KMS-11 (cell line): ENCODE data around the gene EFCAB6.

Source experiments
- H2AFZ ChIP-seq: fragments of 200-600 bp; sonication (generic); 2 replicates; pipeline ENCODE4 v1.6.1; 2016; ENCODE audit warnings: antibody characterized with exemption, mixed run types, low read depth
- H3K27ac ChIP-seq: fragments of 200-600 bp; sonication (generic); 2 replicates; pipeline ENCODE4 v1.6.1; 2016; ENCODE audit warnings: mild to moderate bottlenecking, mixed run types
- H3K27me3 ChIP-seq: fragments of 200-600 bp; sonication (generic); 2 replicates; pipeline ENCODE4 v1.6.1; 2017; ENCODE audit warnings: mild to moderate bottlenecking, low read depth, mixed run types, moderate library complexity; ENCODE audit not compliant: insufficient read depth
- H3K36me3 ChIP-seq: fragments of 200-600 bp; sonication (generic); 2 replicates; pipeline ENCODE4 v1.6.1; 2017; ENCODE audit warnings: mild to moderate bottlenecking, mixed run types; ENCODE audit not compliant: insufficient read depth
- H3K4me1 ChIP-seq: fragments of 200-600 bp; sonication (generic); 2 replicates; pipeline ENCODE4 v1.6.1; 2016; ENCODE audit warnings: mild to moderate bottlenecking, low read depth, mixed run types; ENCODE audit not compliant: poor library complexity, severe bottlenecking
- H3K4me2 ChIP-seq: fragments of 200-600 bp; sonication (generic); 2 replicates; pipeline ENCODE4 v1.7.0; 2016; ENCODE audit warnings: mild to moderate bottlenecking, mixed run types
- H3K4me3 ChIP-seq: fragments of 200-600 bp; sonication (generic); IDR thresholded peaks from 2 replicates; pipeline ENCODE4 v1.6.1; 2017; ENCODE audit warnings: low read depth, low read length, mixed read lengths; ENCODE audit not compliant: insufficient read depth
- H3K79me2 ChIP-seq: fragments of 200-600 bp; sonication (generic); 2 replicates; pipeline ENCODE4 v1.6.1; 2016; ENCODE audit warnings: low read depth, mixed run types; ENCODE audit not compliant: insufficient read depth
- H3K9ac ChIP-seq: fragments of 200-600 bp; sonication (generic); 2 replicates; pipeline ENCODE4 v1.6.1; 2016; ENCODE audit warnings: mild to moderate bottlenecking, mixed run types
- H4K20me1 ChIP-seq: fragments of 200-600 bp; sonication (generic); 2 replicates; pipeline ENCODE4 v1.6.1; 2016; ENCODE audit warnings: mild to moderate bottlenecking, mixed run types; ENCODE audit not compliant: insufficient read depth
- TF ChIP-seq, protein P1 (sequence below): fragments of 200-600 bp; sonication (generic); conservative IDR thresholded peaks from 2 replicates; pipeline ENCODE4 v1.6.1; 2017; ENCODE audit warnings: low read depth, mild to moderate bottlenecking, antibody characterized with exemption, low read length, moderate library complexity, mixed read lengths

EFCAB6 gene

DNA sequence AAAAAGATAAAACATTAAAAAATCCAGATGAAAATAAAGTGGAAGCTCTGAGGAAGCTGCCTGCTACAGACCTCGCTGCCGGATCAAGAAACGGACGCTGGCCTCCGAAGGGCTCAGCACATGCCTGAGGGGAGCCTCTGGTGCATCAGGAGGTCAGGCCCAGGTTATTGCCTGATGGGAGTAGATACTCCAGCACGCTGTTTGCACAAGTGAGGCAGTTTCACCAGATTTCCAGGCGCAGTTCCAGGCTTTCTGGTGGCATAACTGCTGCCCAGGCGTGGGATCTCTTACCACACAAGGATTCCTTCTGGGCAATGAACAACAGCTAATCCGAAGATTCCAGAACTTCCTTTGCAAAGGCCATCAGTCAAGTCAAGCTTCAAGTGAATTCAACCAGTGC, 246.1 kb downstream of the EFCAB6 start:
- no peaks in the 10 kb centered on the region for H3K79me2 ChIP-seq
- TF ChIP-seq, protein P1, sequence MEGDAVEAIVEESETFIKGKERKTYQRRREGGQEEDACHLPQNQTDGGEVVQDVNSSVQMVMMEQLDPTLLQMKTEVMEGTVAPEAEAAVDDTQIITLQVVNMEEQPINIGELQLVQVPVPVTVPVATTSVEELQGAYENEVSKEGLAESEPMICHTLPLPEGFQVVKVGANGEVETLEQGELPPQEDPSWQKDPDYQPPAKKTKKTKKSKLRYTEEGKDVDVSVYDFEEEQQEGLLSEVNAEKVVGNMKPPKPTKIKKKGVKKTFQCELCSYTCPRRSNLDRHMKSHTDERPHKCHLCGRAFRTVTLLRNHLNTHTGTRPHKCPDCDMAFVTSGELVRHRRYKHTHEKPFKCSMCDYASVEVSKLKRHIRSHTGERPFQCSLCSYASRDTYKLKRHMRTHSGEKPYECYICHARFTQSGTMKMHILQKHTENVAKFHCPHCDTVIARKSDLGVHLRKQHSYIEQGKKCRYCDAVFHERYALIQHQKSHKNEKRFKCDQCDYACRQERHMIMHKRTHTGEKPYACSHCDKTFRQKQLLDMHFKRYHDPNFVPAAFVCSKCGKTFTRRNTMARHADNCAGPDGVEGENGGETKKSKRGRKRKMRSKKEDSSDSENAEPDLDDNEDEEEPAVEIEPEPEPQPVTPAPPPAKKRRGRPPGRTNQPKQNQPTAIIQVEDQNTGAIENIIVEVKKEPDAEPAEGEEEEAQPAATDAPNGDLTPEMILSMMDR, result no peak
- no peak overlapping the region for H3K4me2 ChIP-seq
- no peaks in the 10 kb centered on the region for H4K20me1 ChIP-seq
- no peak overlapping the region for H3K9ac ChIP-seq
- no peak overlapping the region for H2AFZ ChIP-seq
- H3K27ac ChIP-seq, result no peak overlapping the region
- H3K36me3 ChIP-seq, result no peaks in the 10 kb centered on the region
- no peak overlapping the region for H3K4me3 ChIP-seq
- no peaks in the 10 kb centered on the region for H3K4me1 ChIP-seq
- H3K27me3 ChIP-seq, result peaks cover 4% of the 10 kb centered on the region; the same call in 1 of the 2 replicates

DNA sequence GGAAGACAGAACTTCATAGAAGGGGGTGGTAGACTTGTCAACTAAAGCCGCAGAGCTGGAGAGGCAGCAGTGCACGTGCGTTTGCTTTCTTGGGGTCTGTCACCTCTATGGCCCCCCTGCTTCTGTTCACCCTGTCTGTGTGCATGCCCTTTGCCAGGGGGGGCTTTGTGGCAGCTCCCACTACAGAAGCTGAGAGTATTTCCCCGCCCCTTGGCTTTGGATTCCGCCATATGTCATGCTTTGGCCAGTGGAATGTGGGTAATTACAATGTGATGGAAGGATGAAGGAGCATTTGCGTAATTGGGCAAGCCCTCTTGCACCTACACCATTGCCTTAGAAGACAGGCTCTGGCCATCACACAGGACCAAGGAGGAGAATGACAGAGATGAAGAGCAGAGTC, 247.2 kb downstream of the EFCAB6 start:
- Histone ChIP-seq H3K79me2 (no peaks in the 10 kb centered on the region), H3K27me3 (peaks cover 4% of the 10 kb centered on the region; the same call in 1 of the 2 replicates), H3K4me1 (no peaks in the 10 kb centered on the region), H3K4me3 (no peak overlapping the region), H3K27ac (no peak overlapping the region), H4K20me1 (no peaks in the 10 kb centered on the region), H3K36me3 (no peaks in the 10 kb centered on the region), H2AFZ (no peak overlapping the region), H3K9ac (no peak overlapping the region), H3K4me2 (no peak overlapping the region)
- TF ChIP-seq, protein P1, result no peak

DNA sequence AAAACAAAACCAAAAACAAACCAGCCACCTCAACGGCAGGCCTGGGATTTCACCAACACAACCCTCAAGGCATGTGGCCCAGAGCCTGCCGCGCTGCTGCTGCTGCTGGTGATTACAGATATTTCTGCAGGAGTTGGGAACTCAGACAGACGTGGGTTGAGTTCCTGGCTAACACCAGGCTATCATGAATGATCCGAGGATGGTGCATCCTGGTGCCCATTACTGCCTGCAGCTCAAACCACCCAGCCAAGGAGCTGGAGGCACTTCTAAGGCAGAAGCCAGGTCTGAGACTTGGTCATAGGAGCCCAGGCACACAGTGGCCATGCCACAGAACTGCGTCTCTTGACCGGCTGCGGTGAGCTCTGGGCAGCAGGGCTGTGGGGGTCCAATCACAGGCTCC, 248.5 kb downstream of the EFCAB6 start:
- Histone ChIP-seq H3K4me3 (no peak overlapping the region), H3K27ac (no peak overlapping the region), H3K4me1 (no peaks in the 10 kb centered on the region), H3K4me2 (no peak overlapping the region), H3K9ac (no peak overlapping the region), H3K79me2 (no peaks in the 10 kb centered on the region), H3K27me3 (peaks cover 4% of the 10 kb centered on the region; the same call in 1 of the 2 replicates), H2AFZ (no peak overlapping the region), H3K36me3 (no peaks in the 10 kb centered on the region), H4K20me1 (no peaks in the 10 kb centered on the region)
- TF ChIP-seq, protein P1, result no peak

DNA sequence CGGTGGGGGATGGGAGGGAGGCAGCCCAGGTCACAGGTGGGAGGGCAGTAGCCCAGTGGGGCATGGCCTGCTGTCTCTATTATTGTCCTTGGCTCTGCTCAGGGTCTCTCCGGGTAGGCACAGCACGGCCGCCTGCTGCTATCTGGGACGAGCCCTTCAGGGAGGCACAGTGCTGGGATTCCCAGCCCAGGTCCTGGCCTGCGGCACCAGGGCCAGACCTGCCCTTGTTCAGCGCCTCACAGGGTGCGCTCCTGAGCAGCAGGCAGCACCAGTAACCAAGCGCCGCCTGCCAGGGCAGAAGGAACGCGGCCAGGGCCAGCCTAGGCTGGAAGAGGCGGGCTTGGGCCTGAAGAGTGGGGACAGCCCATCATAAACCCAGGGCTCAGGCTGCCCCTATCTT, 249.3 kb downstream of the EFCAB6 start:
- no peaks in the 10 kb centered on the region; the same call in 1 of the 2 replicates for H3K27me3 ChIP-seq
- H3K4me1 ChIP-seq, result no peaks in the 10 kb centered on the region
- no peaks in the 10 kb centered on the region for H3K79me2 ChIP-seq
- H3K27ac ChIP-seq, result no peak overlapping the region
- no peak overlapping the region for H3K4me3 ChIP-seq
- no peak overlapping the region for H3K4me2 ChIP-seq
- H4K20me1 ChIP-seq, result no peaks in the 10 kb centered on the region
- H3K36me3 ChIP-seq, result no peaks in the 10 kb centered on the region
- TF ChIP-seq, protein P1, result no peak
- no peak overlapping the region for H2AFZ ChIP-seq
- H3K9ac ChIP-seq, result no peak overlapping the region
